Smooth muscle cell (in vitro differentiated cells): Measurements from ENCODE around the gene KRTAP13-3. TPM values are rescaled to one million over a fixed set of nuclear protein-coding genes. Genes with fewer than 3 reads are reported as not detected.

Source experiments
- DNase-seq: peaks from one replicate; lab custom pipeline; 2025; ENCODE audit not compliant: unreplicated experiment; lab: John Stamatoyannopoulos, UW
- H2AFZ ChIP-seq: fragments of 200-600 bp; sonication (generic); 2 replicates; pipeline ENCODE4 v1.6.0; 2016; ENCODE audit warnings: antibody characterized with exemption, low read depth, mild to moderate bottlenecking
- H3F3A ChIP-seq: fragments of 200-600 bp; sonication (generic); 2 replicates; pipeline ENCODE4 v1.6.0; 2017; ENCODE audit warnings: antibody characterized with exemption, low read depth
- H3K27ac ChIP-seq: fragments of 200-600 bp; sonication (generic); 2 replicates; pipeline ENCODE4 v1.5.1; 2016; ENCODE audit warnings: low read depth, mild to moderate bottlenecking
- H3K27me3 ChIP-seq: fragments of 200-600 bp; sonication (generic); 2 replicates; pipeline ENCODE4 v1.6.1; 2016; ENCODE audit warnings: low read depth, mild to moderate bottlenecking
- H3K36me3 ChIP-seq: fragments of 200-600 bp; sonication (generic); 2 replicates; pipeline ENCODE4 v1.5.1; 2016; ENCODE audit warnings: low read depth
- H3K4me1 ChIP-seq: fragments of 200-600 bp; sonication (generic); 2 replicates; pipeline ENCODE4 v1.5.1; 2016; ENCODE audit warnings: low read depth
- H3K4me2 ChIP-seq: fragments of 200-600 bp; sonication (generic); 2 replicates; pipeline ENCODE4 v1.6.0; 2016; ENCODE audit warnings: mild to moderate bottlenecking
- H3K4me3 ChIP-seq: fragments of 200-600 bp; sonication (generic); 2 replicates; pipeline ENCODE4 v1.5.1; 2016; ENCODE audit warnings: mild to moderate bottlenecking
- H3K79me2 ChIP-seq: fragments of 200-600 bp; sonication (generic); 2 replicates; pipeline ENCODE4 v1.6.0; 2016; ENCODE audit warnings: low read depth, mild to moderate bottlenecking
- H3K9ac ChIP-seq: fragments of 200-600 bp; sonication (generic); 2 replicates; pipeline ENCODE4 v1.6.0; 2016; ENCODE audit warnings: low read depth
- H3K9me3 ChIP-seq: fragments of 200-600 bp; sonication (generic); replicated peaks from 2 replicates; pipeline ENCODE4 v1.5.1; 2016; ENCODE audit warnings: low read depth
- H4K20me1 ChIP-seq: fragments of 200-600 bp; sonication (generic); 2 replicates; pipeline ENCODE4 v1.6.0; 2016; ENCODE audit warnings: low read depth
- WGBS: methylation state at CpG from one replicate; pipeline ENCODE4 v1.1.7; 2016; ENCODE audit warnings: low lambda C conversion rate; 5-methylcytosine and 5-hydroxymethylcytosine counted together
- polyA plus RNA-seq: library from polyadenylated mRNA; unstranded; fragments of >200 nt; fragmentation: Nextera tagmentation; extraction: Ambion mirVana; gene quantifications from 2 replicates; pipeline ENCODE4 v1.2.1, GENCODE V29; 2016
- total RNA-seq: library from RNA; depleted of rRNA; stranded (reverse); fragments of >200 nt; gene quantifications from 2 replicates; pipeline ENCODE4 v1.2.3, GENCODE V29; 2014
- TF ChIP-seq, protein P1 (sequence below): fragments of 200-600 bp; sonication (generic); IDR thresholded peaks from 2 replicates; pipeline ENCODE4 v1.5.1; 2017; ENCODE audit warnings: borderline replicate concordance, mild to moderate bottlenecking, antibody characterized with exemption; ENCODE audit not compliant: insufficient read depth, poor library complexity, severe bottlenecking

KRTAP13-3 gene
- total and polyA plus RNA-seq, 2 experiments from 2014 or later = not detected

DNA sequence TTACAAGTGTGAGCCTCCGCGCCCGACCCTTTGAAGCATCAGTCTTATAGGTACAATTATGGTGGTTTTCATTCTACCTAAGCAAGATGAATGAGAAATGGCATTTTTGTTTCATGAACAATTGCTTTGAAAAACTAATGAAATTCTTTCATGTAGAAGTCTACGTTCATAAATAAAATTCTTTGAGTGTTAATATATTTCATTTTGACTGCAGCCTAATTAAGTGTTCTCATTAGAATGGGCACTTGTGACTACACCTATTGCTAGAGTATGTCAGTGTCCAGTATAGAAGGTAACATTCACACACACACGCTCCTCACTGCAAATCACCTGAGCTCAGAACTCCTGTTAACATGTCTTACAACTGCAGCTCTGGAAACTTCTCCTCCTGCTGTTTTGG is 14.2 kb upstream of the KRTAP13-3 start, which contains the start of gene KRTAP15-1:
TSS of gene KRTAP15-1 (plus strand) at position 301 of the 400 bp plus-strand sequence. CDS start at position 354, 53 bp downstream.
- no peaks in the 10 kb centered on the region for H3K4me1 ChIP-seq
- no peak within 1 kb of the TSS for H3K27ac ChIP-seq
- H3K9ac ChIP-seq = no peak within 1 kb of the TSS
- no peaks in the 10 kb centered on the region for H3K9me3 ChIP-seq
- TF ChIP-seq, protein P1, sequence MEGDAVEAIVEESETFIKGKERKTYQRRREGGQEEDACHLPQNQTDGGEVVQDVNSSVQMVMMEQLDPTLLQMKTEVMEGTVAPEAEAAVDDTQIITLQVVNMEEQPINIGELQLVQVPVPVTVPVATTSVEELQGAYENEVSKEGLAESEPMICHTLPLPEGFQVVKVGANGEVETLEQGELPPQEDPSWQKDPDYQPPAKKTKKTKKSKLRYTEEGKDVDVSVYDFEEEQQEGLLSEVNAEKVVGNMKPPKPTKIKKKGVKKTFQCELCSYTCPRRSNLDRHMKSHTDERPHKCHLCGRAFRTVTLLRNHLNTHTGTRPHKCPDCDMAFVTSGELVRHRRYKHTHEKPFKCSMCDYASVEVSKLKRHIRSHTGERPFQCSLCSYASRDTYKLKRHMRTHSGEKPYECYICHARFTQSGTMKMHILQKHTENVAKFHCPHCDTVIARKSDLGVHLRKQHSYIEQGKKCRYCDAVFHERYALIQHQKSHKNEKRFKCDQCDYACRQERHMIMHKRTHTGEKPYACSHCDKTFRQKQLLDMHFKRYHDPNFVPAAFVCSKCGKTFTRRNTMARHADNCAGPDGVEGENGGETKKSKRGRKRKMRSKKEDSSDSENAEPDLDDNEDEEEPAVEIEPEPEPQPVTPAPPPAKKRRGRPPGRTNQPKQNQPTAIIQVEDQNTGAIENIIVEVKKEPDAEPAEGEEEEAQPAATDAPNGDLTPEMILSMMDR = no peak
- 95% methylated on average over 5 of the region's 5 CpGs for WGBS
- H3K36me3 ChIP-seq = no peaks in the 10 kb centered on the region
- no peaks in the 10 kb centered on the region for H3K79me2 ChIP-seq
- H3K27me3 ChIP-seq = no peaks in the 10 kb centered on the region
- no peaks in the 10 kb centered on the region for H3F3A ChIP-seq
- H4K20me1 ChIP-seq = no peaks in the 10 kb centered on the region
- H2AFZ ChIP-seq = no peak within 1 kb of the TSS
- H3K4me3 ChIP-seq = no peak within 1 kb of the TSS
- no peak within 1 kb of the TSS for H3K4me2 ChIP-seq
- DNase-seq = no peak

- Histone ChIP-seq H3K4me2 (no peak overlapping the region), H3K4me3 (no peak overlapping the region), H3K9me3 (no peaks in the 10 kb centered on the region), H3K4me1 (no peaks in the 10 kb centered on the region), H2AFZ (no peak overlapping the region), H3K27ac (no peak overlapping the region), H3K36me3 (no peaks in the 10 kb centered on the region), H3F3A (no peaks in the 10 kb centered on the region), H3K27me3 (peaks cover 4% of the 10 kb centered on the region), H3K9ac (no peak overlapping the region), H4K20me1 (no peaks in the 10 kb centered on the region), H3K79me2 (no peaks in the 10 kb centered on the region)
- 83% methylated on average over 3 of the region's 3 CpGs for WGBS
- TF ChIP-seq, protein P1 = no peak
- no peak for DNase-seq
Measured at GRCh38 chr21:30437010-30437565, 11.4 kb upstream of the KRTAP13-3 start.

- no peak overlapping the region for H3K4me2 ChIP-seq
- no peaks in the 10 kb centered on the region for H3F3A ChIP-seq
- DNase-seq = no peak
- H3K27me3 ChIP-seq = peaks cover 4% of the 10 kb centered on the region
- TF ChIP-seq, protein P1 = peak; percentile 59
- H3K9ac ChIP-seq = no peak overlapping the region
- H3K36me3 ChIP-seq = no peaks in the 10 kb centered on the region
- H3K9me3 ChIP-seq = no peaks in the 10 kb centered on the region
- no peaks in the 10 kb centered on the region for H4K20me1 ChIP-seq
- H3K27ac ChIP-seq = no peak overlapping the region
- WGBS = 24% methylated on average over 10 of the region's 10 CpGs
- no peak overlapping the region for H2AFZ ChIP-seq
- H3K79me2 ChIP-seq = no peaks in the 10 kb centered on the region
- H3K4me1 ChIP-seq = no peaks in the 10 kb centered on the region
- H3K4me3 ChIP-seq = no peak overlapping the region
Measured at GRCh38 chr21:30434033-30434631, 8.4 kb upstream of the KRTAP13-3 start.
